Measurements from ENCODE around the gene GADD45A.
"Not testable (repeated sequence)": the region's sequence is repeated elsewhere in the genome, so short reads cannot be mapped to it uniquely, and the experiment has no call there.

DNA sequence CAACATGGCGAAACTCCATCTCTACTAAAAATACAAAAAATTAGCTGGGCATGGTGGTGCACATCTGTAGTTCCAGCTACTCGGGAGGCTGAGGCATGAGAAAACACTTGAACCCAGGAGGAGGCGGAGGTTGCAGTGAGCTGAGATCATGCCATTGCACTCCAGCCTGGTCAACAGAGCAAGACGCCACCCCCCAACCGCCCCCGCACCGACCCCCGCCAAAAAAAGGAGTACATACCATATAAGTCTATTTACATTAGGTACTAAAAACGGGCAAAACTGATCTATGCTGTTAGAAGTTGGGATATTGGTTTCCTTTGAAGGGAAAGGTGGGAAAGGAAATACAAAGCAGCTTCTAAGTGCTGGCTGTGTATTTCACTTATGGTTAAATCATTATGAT is 45.3 kb downstream of the GADD45A start:
- TF ChIP-seq, protein P1, sequence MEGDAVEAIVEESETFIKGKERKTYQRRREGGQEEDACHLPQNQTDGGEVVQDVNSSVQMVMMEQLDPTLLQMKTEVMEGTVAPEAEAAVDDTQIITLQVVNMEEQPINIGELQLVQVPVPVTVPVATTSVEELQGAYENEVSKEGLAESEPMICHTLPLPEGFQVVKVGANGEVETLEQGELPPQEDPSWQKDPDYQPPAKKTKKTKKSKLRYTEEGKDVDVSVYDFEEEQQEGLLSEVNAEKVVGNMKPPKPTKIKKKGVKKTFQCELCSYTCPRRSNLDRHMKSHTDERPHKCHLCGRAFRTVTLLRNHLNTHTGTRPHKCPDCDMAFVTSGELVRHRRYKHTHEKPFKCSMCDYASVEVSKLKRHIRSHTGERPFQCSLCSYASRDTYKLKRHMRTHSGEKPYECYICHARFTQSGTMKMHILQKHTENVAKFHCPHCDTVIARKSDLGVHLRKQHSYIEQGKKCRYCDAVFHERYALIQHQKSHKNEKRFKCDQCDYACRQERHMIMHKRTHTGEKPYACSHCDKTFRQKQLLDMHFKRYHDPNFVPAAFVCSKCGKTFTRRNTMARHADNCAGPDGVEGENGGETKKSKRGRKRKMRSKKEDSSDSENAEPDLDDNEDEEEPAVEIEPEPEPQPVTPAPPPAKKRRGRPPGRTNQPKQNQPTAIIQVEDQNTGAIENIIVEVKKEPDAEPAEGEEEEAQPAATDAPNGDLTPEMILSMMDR (IDR thresholded peaks at IDR 0.05) = not testable (repeated sequence)
- TF ChIP-seq EZH2, EZH2phosphoT487 (IDR thresholded peaks at IDR 0.05): not testable (repeated sequence)
